Prostate gland (tissue), 2 donors: Measurements from ENCODE around the gene HRK.

Experiments used
- CTCF ChIP-seq, 4 experiments: fragments of 200-600 bp in 2 of 4; fragments of 450-650 bp in 2 of 4; sonication (generic) in 2 of 4; IDR thresholded peaks; 1 replicate in 3 of 4; 2 replicates in 1 of 4; pipeline ENCODE4 v1.5.1; 2016 to 2019; ENCODE audit warnings: antibody characterized with exemption in 4 of 4, mild to moderate bottlenecking in 2 of 4, moderate library complexity in 2 of 4
- POLR2A ChIP-seq: fragments of 450-650 bp; IDR thresholded peaks from one replicate; pipeline ENCODE4 v1.6.1; 2016; ENCODE audit warnings: antibody characterized with exemption, mild to moderate bottlenecking
- POLR2AphosphoS5 ChIP-seq: sonication (generic); formaldehyde crosslinking; IDR thresholded peaks from one replicate; pipeline ENCODE4 v1.6.1; 2017; ENCODE audit warnings: antibody characterized with exemption

GRCh38 chr12:116860263-116860662 lies 21.0 kb downstream of the HRK start:
- TF ChIP-seq POLR2A (no peak), CTCF (IDR thresholded peaks at IDR 0.05) (no peak), POLR2AphosphoS5 (no peak)
